Astrocyte (in vitro differentiated cells and primary cell): ENCODE results near the gene GPC5. TPM values are rescaled to one million over a fixed set of nuclear protein-coding genes. Genes with fewer than 3 reads are reported as not detected.

Experiments used
- DNase-seq: peaks from one replicate; pipeline ENCODE4 v3.0.0-alpha.2; 2010; ENCODE audit warnings: low read depth
- FAIRE-seq: peaks from 2 replicates; lab custom pipeline; 2011; peaks lifted over from hg19 to GRCh38; lab: Jason Lieb, UNC
- H2AFZ ChIP-seq: 2 replicates; pipeline ENCODE4 v1.6.0; 2012; ENCODE audit warnings: low read depth, low read length, inconsistent platforms
- H3K27ac ChIP-seq: 2 replicates; pipeline ENCODE4 v1.5.1; 2011; ENCODE audit warnings: low read depth, low read length, inconsistent platforms
- H3K27me3 ChIP-seq: 2 replicates; pipeline ENCODE4 v1.6.0; 2011; ENCODE audit warnings: low read length, inconsistent platforms; ENCODE audit not compliant: insufficient read depth
- H3K36me3 ChIP-seq: 2 replicates; pipeline ENCODE4 v1.5.1; 2011; ENCODE audit warnings: low read length, inconsistent platforms; ENCODE audit not compliant: insufficient read depth
- H3K4me1 ChIP-seq: 2 replicates; pipeline ENCODE4 v1.5.1; 2011; ENCODE audit warnings: low read length, inconsistent platforms; ENCODE audit not compliant: insufficient read depth
- H3K4me2 ChIP-seq: 2 replicates; pipeline ENCODE4 v1.6.0; 2012; ENCODE audit warnings: low read length, inconsistent platforms
- H3K4me3 ChIP-seq: 2 replicates; pipeline ENCODE4 v1.5.1; 2011; ENCODE audit warnings: low read depth, mild to moderate bottlenecking, low read length, inconsistent platforms; ENCODE audit not compliant: insufficient read depth
- H3K79me2 ChIP-seq: 2 replicates; pipeline ENCODE4 v1.6.0; 2012; ENCODE audit warnings: mild to moderate bottlenecking, low read length, inconsistent platforms; ENCODE audit not compliant: insufficient read depth
- H3K9ac ChIP-seq: 2 replicates; pipeline ENCODE4 v1.6.0; 2012; ENCODE audit warnings: mild to moderate bottlenecking, low read length, inconsistent platforms
- H3K9me3 ChIP-seq: 2 replicates; pipeline ENCODE4 v1.5.1; 2012; ENCODE audit warnings: low read depth, mild to moderate bottlenecking, low read length, inconsistent platforms; ENCODE audit not compliant: insufficient read depth
- H4K20me1 ChIP-seq: 2 replicates; pipeline ENCODE4 v1.6.0; 2012; ENCODE audit warnings: low read length, inconsistent platforms; ENCODE audit not compliant: insufficient read depth
- H3K27ac Mint-ChIP-seq: one replicate; pipeline ENCODE4 v1.8.0; 2021; ENCODE audit warnings: mild to moderate bottlenecking, mixed read lengths; ENCODE audit not compliant: unreplicated experiment
- H3K27me3 Mint-ChIP-seq: one replicate; pipeline ENCODE4 v1.8.0; 2021; ENCODE audit warnings: low read depth, mixed read lengths; ENCODE audit not compliant: unreplicated experiment
- H3K36me3 Mint-ChIP-seq: one replicate; pipeline ENCODE4 v1.8.0; 2021; ENCODE audit warnings: low read depth, mixed read lengths; ENCODE audit not compliant: unreplicated experiment
- H3K4me1 Mint-ChIP-seq: one replicate; pipeline ENCODE4 v1.8.0; 2021; ENCODE audit warnings: low read depth, mixed read lengths; ENCODE audit not compliant: unreplicated experiment
- H3K4me3 Mint-ChIP-seq: one replicate; pipeline ENCODE4 v1.8.0; 2021; ENCODE audit warnings: mild to moderate bottlenecking, moderate library complexity, mixed read lengths; ENCODE audit not compliant: unreplicated experiment
- H3K9me3 Mint-ChIP-seq: one replicate; pipeline ENCODE4 v1.8.0; 2021; ENCODE audit warnings: mild to moderate bottlenecking, mixed read lengths; ENCODE audit not compliant: unreplicated experiment
- CTCF ChIP-seq: IDR thresholded peaks from 2 replicates; pipeline ENCODE4 v1.5.1; 2011; ENCODE audit warnings: low read depth, mild to moderate bottlenecking, inconsistent platforms, low read length, moderate library complexity; ENCODE audit not compliant: insufficient read depth
- EZH2 ChIP-seq: IDR thresholded peaks from 2 replicates; pipeline ENCODE4 v1.6.1; 2012; ENCODE audit warnings: mild to moderate bottlenecking, low read length, inconsistent platforms; ENCODE audit not compliant: insufficient read depth
- total RNA-seq: library from RNA; stranded (reverse); gene quantifications from 2 replicates; pipeline ENCODE4 v1.2.1, GENCODE V29; 2021

The GPC5 gene
- total RNA-seq, 1 donor from 2014 or later: 1.1 TPM

GRCh38 chr13:91698767-91699166 is 300.3 kb downstream of the GPC5 start:
- Histone ChIP-seq H3K4me1 (no peaks in the 10 kb centered on the region), H3K9me3 (no peaks in the 10 kb centered on the region), H3K27me3 (no peaks in the 10 kb centered on the region), H3K36me3 (no peaks in the 10 kb centered on the region), H3K79me2 (no peaks in the 10 kb centered on the region), H3K9ac (no peak overlapping the region), H2AFZ (no peak overlapping the region), H3K4me3 (no peak overlapping the region), H4K20me1 (no peaks in the 10 kb centered on the region), H3K4me2 (no peak overlapping the region), H3K27ac (no peak overlapping the region)
- FAIRE-seq: no peak
- no peak for DNase-seq
- no peak for TF ChIP-seq CTCF
- TF ChIP-seq EZH2: no peak
- no peaks in the 10 kb centered on the region for H3K9me3 Mint-ChIP-seq
- H3K36me3 Mint-ChIP-seq: no peaks in the 10 kb centered on the region
- no peaks in the 10 kb centered on the region for H3K4me1 Mint-ChIP-seq
- no peak overlapping the region for H3K4me3 Mint-ChIP-seq
- no peak overlapping the region for H3K27ac Mint-ChIP-seq
- no peaks in the 10 kb centered on the region for H3K27me3 Mint-ChIP-seq

- Histone ChIP-seq H3K36me3 (no peaks in the 10 kb centered on the region), H2AFZ (no peak overlapping the region), H3K27ac (no peak overlapping the region), H3K9me3 (no peaks in the 10 kb centered on the region), H3K27me3 (no peaks in the 10 kb centered on the region), H3K9ac (no peak overlapping the region), H3K4me2 (no peak overlapping the region), H3K4me3 (no peak overlapping the region), H4K20me1 (no peaks in the 10 kb centered on the region), H3K4me1 (no peaks in the 10 kb centered on the region), H3K79me2 (no peaks in the 10 kb centered on the region)
- Mint-ChIP-seq H3K4me3 (no peak overlapping the region), H3K4me1 (peaks cover 6% of the 10 kb centered on the region), H3K9me3 (no peaks in the 10 kb centered on the region), H3K27me3 (no peaks in the 10 kb centered on the region), H3K27ac (no peak overlapping the region), H3K36me3 (no peaks in the 10 kb centered on the region)
- FAIRE-seq (no peak), DNase-seq (no peak)
- no peak for TF ChIP-seq EZH2
- TF ChIP-seq CTCF: no peak
Observed at GRCh38 chr13:91699863-91700262, 301.4 kb downstream of the GPC5 start.

GRCh38 chr13:91701975-91702374 is 303.6 kb downstream of the GPC5 start:
- Mint-ChIP-seq H3K4me1 (peaks cover 6% of the 10 kb centered on the region), H3K4me3 (no peak overlapping the region), H3K27ac (no peak overlapping the region), H3K36me3 (no peaks in the 10 kb centered on the region), H3K9me3 (no peaks in the 10 kb centered on the region), H3K27me3 (no peaks in the 10 kb centered on the region)
- Histone ChIP-seq H4K20me1 (no peaks in the 10 kb centered on the region), H3K79me2 (no peaks in the 10 kb centered on the region), H2AFZ (no peak overlapping the region), H3K9me3 (no peaks in the 10 kb centered on the region), H3K9ac (no peak overlapping the region), H3K27me3 (no peaks in the 10 kb centered on the region), H3K4me2 (no peak overlapping the region), H3K36me3 (no peaks in the 10 kb centered on the region), H3K4me1 (no peaks in the 10 kb centered on the region), H3K27ac (no peak overlapping the region), H3K4me3 (no peak overlapping the region)
- no peak for FAIRE-seq
- no peak for TF ChIP-seq CTCF
- no peak for TF ChIP-seq EZH2
- no peak for DNase-seq
